ENCODE measurements around the gene PPP1R9B. TPM values are rescaled to one million over a fixed set of nuclear protein-coding genes. Genes with fewer than 3 reads are reported as not detected.

The PPP1R9B gene
- polyA plus RNA-seq, 6 donors from 2014 or later, result 0.55 to 3.5 (median 2.3) TPM

DNA sequence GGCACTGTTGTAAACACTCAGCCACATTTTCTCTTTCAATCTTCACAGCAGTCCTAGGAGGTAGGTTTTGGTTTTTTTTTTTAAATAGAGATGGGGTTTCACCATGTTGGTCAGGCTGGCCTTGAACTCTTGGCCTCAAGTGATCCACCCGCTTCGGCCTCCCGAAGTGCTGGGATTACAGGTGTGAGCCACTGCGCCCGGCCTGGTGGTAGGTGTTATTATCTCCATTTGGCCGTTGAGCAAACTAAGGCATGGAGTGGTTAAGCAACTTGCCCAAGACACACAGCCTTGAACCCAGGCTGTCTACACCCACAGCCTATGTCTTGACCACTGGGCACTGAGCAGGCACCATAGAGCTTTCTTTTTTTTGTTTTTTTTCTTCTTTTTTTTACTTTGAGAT lies 24.0 kb upstream of the PPP1R9B start:
- no peak for ATAC-seq (ENCODE audit: low read depth in 2 of 2)
- Mint-ChIP-seq H3K36me3 (no peaks in the 10 kb centered on the region), H3K27ac (peak overlapping the region in 1 of 6 donors; percentile 16)

DNA sequence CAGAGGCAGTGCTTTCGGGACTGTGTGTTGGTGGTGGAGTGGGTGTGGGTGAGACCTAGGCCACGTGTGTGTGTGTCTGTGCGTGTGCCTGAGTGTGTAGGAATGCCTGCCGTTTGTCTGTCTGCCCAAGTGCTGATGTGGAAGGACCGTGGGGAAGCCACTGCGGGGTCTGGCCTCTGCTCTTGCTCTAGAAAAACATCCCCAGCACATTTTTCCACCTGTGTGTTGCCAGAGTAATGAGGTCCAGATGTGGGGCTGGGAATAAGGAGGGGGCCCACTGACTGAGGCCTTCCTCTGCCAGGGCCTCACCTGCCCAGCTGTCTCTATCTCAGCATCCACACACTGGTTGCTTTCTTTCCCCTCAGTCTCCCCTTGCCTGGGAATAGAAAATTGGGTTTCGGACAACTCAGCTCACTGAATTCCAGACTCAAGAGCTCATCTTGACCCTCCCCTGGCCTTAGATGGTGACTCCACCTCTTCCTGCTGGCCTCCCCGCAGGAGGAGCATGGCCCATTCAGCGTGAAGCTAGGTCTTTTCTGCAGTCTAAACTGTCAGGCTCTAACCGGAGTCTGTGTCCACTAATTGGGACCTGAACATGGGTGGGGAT lies 23.0 kb upstream of the PPP1R9B start:
- Mint-ChIP-seq H3K27ac (no peak overlapping the region), H3K4me3 (no peak overlapping the region), H3K4me1 (peaks cover 14 to 19% (median 16%) of the 10 kb centered on the region in 3 donors), H3K27me3 (peaks cover 0 to 9% (median 0%) of the 10 kb centered on the region in 3 donors), H3K9me3 (no peaks in the 10 kb centered on the region), H3K36me3 (no peaks in the 10 kb centered on the region)
- no peak for DNase-seq
- ATAC-seq (ENCODE audit: low read depth in 2 of 2), result no peak

More for the DNA sequence above, 24.0 kb upstream of the PPP1R9B start:
- H3K4me1 Mint-ChIP-seq, result peaks cover 6 to 11% (median 7%) of the 10 kb centered on the region in 3 donors
- no peak overlapping the region for H3K4me3 Mint-ChIP-seq
- DNase-seq, result no peak
- H3K9me3 Mint-ChIP-seq, result no peaks in the 10 kb centered on the region
- peaks cover 0 to 1% (median 0%) of the 10 kb centered on the region in 3 donors for H3K27me3 Mint-ChIP-seq

DNA sequence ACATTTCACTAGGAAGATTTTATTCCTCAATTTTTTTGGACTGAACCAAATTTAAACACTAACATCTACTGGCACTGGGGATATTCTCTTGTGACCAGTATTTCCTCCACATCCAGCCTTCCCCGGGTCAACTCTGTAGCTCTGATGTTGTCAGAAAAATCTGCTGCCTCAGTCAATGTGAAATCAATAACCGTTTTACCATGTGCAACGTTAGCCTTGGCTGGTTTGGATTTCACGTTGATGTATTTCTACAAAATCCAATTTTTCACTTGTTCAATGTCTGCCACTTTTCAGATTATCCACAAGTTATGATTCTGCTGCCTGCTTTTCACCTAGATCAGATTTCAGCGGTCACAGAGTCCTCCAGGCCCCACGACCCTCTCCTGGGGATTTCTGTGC lies 22.5 kb upstream of the PPP1R9B start:
- Mint-ChIP-seq H3K36me3 (no peaks in the 10 kb centered on the region), H3K27me3 (peaks cover 0 to 9% (median 0%) of the 10 kb centered on the region in 3 donors), H3K27ac (no peak overlapping the region), H3K4me3 (no peak overlapping the region), H3K4me1 (peaks cover 12 to 14% (median 13%) of the 10 kb centered on the region in 3 donors), H3K9me3 (no peaks in the 10 kb centered on the region)
- no peak for DNase-seq
- no peak for ATAC-seq (ENCODE audit: low read depth in 2 of 2)

DNA sequence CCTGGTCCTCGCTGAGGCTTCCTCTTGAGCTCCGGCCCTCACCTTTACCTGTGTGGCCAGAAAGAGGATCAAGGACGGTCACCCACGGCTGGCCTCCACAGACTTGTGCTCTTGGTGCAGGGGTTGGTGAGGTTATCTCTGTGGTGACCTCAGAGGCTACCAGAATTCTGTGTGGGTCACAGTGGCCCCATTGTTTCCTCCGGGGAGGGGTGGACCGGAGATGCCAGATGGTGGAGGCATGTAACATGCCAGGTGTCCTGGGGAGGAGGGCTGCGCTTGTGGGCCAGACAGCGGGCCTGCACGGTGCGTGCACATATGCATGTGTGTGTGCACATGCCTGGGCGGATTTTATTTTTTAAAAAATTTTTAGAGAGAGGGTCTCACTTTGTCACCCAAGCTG lies 21.7 kb upstream of the PPP1R9B start:
- DNase-seq, result no peak
- Mint-ChIP-seq H3K4me1 (peaks cover 11 to 14% (median 13%) of the 10 kb centered on the region in 3 donors), H3K36me3 (no peaks in the 10 kb centered on the region), H3K9me3 (no peaks in the 10 kb centered on the region), H3K27ac (no peak overlapping the region), H3K4me3 (no peak overlapping the region), H3K27me3 (peaks cover 0 to 9% (median 0%) of the 10 kb centered on the region in 3 donors)
- ATAC-seq (ENCODE audit: low read depth in 2 of 2), result no peak

DNA sequence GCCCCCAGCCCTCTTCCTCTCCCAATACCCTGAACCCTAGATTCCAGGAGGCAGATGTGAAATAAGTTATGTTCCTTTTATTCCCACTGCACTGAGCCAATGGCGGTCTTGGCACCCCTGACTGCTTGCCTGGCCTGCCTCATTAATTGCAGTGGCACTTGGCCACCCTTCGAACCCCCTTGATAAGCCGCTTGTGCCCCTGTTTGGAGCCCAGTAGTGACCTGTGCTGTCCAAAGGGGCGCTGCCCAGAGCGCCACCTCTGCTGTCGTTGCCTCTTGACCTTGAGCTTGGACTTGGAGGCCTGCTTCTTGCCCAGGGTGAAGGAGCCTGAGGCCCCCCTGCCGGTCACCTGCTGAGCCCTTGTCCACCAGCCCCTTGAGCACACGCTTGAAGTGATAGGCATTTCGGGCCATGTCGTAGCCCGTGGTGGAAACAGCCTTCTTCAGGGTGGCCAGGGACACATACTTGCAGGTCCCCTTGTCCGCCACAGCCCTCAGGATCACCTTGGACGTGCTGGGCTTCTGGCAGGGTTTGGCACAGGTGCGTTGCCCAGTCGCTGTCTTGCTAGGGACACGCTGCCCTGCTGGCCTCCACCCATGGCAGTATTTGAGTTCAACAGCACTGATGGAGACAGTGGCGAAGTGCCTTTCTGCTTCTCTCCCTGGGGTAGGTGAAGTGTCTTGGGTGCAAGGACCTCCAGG lies 21.0 kb upstream of the PPP1R9B start:
- DNase-seq (no peak), ATAC-seq (ENCODE audit: low read depth in 2 of 2) (no peak)
- H3K36me3 Mint-ChIP-seq, result no peaks in the 10 kb centered on the region
- peaks cover 12 to 18% (median 13%) of the 10 kb centered on the region in 3 donors for H3K4me1 Mint-ChIP-seq
- H3K27me3 Mint-ChIP-seq, result peaks cover 0 to 9% (median 0%) of the 10 kb centered on the region in 3 donors
- H3K9me3 Mint-ChIP-seq, result no peaks in the 10 kb centered on the region
- no peak overlapping the region for H3K4me3 Mint-ChIP-seq
- peak overlapping the region in 1 of 6 donors; percentile 44 for H3K27ac Mint-ChIP-seq

DNA sequence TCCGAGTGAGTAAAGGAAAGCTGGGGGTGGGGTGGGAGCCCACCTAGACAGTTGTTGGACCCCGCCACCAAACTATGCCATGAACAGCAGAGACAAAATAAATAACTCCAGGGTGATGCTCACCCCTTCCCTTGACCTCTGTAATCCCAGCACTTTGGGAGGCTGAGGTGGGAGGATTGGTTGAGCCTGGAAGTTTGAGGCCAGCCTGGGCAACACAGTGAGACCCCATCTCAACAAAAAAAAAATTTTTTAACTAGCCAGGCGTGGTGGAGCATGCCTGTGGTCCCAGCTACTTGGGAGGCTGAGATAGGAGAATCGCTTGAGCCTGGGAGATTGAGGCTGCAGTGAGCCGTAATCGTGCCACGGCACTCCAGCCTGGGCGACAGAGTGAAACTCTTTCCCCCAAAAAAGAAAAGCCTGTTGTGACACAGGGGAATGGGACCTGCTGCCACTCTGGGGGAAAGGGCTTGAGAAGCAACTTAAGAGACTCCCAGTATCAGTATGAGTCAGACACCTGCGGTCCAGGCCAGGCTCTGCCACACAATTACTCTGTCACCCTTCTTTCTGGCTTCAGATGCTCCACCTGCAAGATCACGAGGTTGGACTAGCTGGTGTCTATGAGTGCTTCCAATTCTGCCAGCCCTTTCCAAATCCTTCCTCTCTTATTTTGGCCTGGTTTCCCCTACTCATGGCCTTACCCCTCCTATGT lies 20.3 kb upstream of the PPP1R9B start:
- DNase-seq (no peak), ATAC-seq (ENCODE audit: low read depth in 2 of 2) (no peak)
- Mint-ChIP-seq H3K4me1 (peaks cover 12 to 18% (median 15%) of the 10 kb centered on the region in 3 donors), H3K9me3 (no peaks in the 10 kb centered on the region), H3K4me3 (no peak overlapping the region), H3K27ac (peak overlapping the region in 1 of 6 donors; percentile 30), H3K27me3 (peaks cover 0 to 9% (median 0%) of the 10 kb centered on the region in 3 donors), H3K36me3 (no peaks in the 10 kb centered on the region)

DNA sequence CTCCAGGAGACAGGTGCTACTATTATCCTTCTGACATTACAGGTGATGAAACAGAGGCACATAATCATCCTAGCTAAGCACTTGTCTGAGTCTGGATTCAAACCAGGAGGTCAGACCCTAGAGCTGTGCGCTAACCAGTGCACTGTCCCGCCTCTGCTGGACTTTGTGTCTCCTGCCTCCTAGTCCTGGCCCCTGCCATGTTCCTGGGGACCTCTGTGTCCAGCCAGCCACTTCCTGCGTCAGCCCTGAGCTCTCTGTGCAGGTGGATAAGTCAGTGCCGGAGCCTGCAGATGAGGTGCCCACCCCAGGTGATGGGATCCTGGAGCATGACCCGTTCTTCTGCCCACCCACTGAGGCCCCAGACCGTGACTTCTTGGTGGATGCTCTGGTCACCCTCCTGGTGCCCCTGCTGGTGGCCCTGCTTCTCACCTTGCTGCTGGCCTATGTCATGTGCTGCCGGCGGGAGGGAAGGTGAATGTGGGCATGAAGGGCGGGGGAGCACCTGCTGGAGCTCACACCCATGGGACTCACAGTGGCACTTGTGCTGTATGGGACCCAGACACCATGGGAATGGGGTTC lies 19.5 kb upstream of the PPP1R9B start:
- Mint-ChIP-seq H3K27me3 (peaks cover 0 to 9% (median 0%) of the 10 kb centered on the region in 3 donors), H3K4me3 (no peak overlapping the region), H3K36me3 (no peaks in the 10 kb centered on the region), H3K4me1 (peaks cover 18 to 24% (median 23%) of the 10 kb centered on the region in 3 donors), H3K27ac (peak overlapping the region in 3 of 6 donors; percentile 88 to 97 (median 93)), H3K9me3 (no peaks in the 10 kb centered on the region)
- no peak for DNase-seq
- no peak for ATAC-seq (ENCODE audit: low read depth in 2 of 2)

DNA sequence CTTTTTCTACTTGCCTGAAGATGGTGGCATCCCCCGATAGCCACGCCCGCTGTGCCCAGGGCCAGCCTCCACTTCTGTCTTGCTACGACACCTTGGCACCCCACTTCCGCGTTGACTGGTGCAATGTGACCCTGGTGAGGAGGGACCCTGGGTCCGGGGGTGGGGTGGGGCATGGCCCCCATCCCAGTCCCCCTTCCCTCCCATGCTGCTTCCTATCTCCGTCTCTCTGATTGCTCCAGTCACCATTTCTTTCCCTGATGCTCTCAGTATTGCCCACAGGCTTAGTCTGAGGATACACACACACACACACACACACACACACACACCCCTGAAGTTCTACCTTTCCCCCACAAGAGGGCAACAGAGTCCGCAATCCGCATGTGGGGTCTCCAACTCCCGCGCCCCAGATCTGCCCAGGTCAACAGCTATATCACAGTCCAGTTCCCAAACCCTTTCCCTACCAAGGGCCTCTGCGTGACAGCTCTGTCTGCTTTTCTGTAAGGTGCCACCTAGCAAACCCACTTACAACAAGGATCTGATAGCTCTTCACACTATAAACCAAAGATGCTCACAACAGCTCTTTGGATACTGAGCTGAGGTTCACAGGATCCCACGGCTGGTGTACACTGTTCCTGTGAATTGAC lies 18.8 kb upstream of the PPP1R9B start:
- Mint-ChIP-seq H3K9me3 (no peaks in the 10 kb centered on the region), H3K4me3 (peak overlapping the region; percentile 10 to 81 (median 72)), H3K27ac (peak overlapping the region; percentile 6 to 97 (median 86)), H3K4me1 (peaks cover 25 to 27% (median 26%) of the 10 kb centered on the region in 3 donors), H3K27me3 (peaks cover 0 to 9% (median 0%) of the 10 kb centered on the region in 3 donors), H3K36me3 (no peaks in the 10 kb centered on the region)
- ATAC-seq (ENCODE audit: low read depth in 2 of 2) (peak; percentile 88 to 92), DNase-seq (peak; percentile 72)

DNA sequence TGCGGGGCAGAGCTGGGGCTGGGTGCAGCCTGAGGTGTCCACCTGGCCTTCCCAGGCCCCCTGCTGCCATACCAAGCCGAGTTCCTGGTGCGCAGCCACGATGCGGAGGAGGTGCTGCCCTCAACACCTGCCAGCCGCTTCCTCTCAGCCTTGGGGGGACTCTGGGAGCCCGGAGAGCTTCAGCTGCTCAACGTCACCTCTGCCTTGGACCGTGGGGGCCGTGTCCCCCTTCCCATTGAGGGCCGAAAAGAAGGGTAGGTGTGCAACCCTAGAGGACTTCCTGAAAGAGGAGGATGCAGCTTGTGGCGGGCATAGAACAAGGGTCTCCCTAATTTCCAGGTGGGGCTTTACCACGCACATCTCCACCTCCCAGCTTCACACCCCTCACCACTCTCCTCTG lies 17.8 kb upstream of the PPP1R9B start:
- H3K9me3 Mint-ChIP-seq, result no peaks in the 10 kb centered on the region
- peak overlapping the region in 4 of 6 donors; percentile 18 to 93 (median 64) for H3K27ac Mint-ChIP-seq
- ATAC-seq (ENCODE audit: low read depth in 2 of 2) (no peak), DNase-seq (no peak)
- H3K4me3 Mint-ChIP-seq, result peak overlapping the region in 2 of 8 donors; percentile 56 to 75
- peaks cover 34 to 37% (median 35%) of the 10 kb centered on the region in 3 donors for H3K4me1 Mint-ChIP-seq
- no peaks in the 10 kb centered on the region for H3K36me3 Mint-ChIP-seq
- peaks cover 0 to 9% (median 0%) of the 10 kb centered on the region in 3 donors for H3K27me3 Mint-ChIP-seq

DNA sequence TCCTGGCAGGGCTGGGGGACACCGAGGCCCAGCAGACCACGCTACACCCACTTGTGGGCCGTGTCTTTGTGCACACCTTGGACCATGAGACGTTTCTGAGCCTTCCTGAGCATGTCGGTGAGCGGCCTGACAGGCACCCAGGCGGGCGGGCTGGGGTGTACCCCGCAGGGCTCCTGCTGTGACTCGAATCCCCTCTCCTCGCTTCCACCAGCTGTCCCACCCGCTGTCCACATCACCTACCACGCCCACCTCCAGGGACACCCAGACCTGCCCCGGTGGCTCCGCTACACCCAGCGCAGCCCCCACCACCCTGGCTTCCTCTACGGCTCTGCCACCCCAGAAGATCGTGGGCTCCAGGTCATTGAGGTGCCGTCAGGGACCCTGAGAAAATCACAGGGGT lies 16.9 kb upstream of the PPP1R9B start:
- Mint-ChIP-seq H3K9me3 (no peaks in the 10 kb centered on the region), H3K27ac (peak overlapping the region in 1 of 6 donors; percentile 93), H3K27me3 (peaks cover 0 to 9% (median 0%) of the 10 kb centered on the region in 3 donors), H3K4me3 (no peak overlapping the region), H3K4me1 (peaks cover 44 to 45% (median 44%) of the 10 kb centered on the region in 3 donors), H3K36me3 (no peaks in the 10 kb centered on the region)
- ATAC-seq (ENCODE audit: low read depth in 2 of 2), result no peak
- no peak for DNase-seq

DNA sequence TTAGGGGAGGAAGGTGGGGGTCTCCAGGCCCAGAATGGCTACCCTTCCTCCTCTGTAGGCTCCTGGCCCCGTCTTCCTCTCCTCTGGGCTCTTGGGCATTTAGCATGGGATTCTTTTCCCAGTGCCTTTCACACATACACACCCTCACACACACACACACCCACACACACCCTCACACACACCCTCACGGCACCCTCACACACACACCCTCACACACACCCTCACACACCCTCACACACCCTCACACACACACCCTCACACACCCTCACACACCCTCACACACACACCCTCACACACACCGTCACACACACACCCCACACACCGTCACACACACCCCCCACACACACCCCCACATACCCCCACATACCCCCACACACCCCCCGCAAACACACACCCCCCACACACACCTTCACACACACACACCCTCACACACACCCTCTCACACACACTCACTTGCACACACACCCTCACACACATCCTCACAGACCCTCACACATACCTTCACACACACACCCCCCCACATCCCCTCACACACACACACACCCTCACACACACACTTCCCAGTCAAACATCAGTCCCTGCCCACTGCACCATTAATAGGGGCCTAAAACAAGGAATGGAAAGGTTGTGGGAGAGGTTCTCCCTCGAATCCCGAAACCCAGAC lies 16.2 kb upstream of the PPP1R9B start:
- H3K27me3 Mint-ChIP-seq, result peaks cover 0 to 9% (median 0%) of the 10 kb centered on the region in 3 donors
- peaks cover 49 to 52% (median 52%) of the 10 kb centered on the region in 3 donors for H3K4me1 Mint-ChIP-seq
- H3K9me3 Mint-ChIP-seq, result no peaks in the 10 kb centered on the region
- peak overlapping the region in 1 of 6 donors; percentile 88 for H3K27ac Mint-ChIP-seq
- H3K36me3 Mint-ChIP-seq, result no peaks in the 10 kb centered on the region
- ATAC-seq (ENCODE audit: low read depth in 2 of 2), result no peak
- no peak overlapping the region for H3K4me3 Mint-ChIP-seq
- DNase-seq, result no peak

DNA sequence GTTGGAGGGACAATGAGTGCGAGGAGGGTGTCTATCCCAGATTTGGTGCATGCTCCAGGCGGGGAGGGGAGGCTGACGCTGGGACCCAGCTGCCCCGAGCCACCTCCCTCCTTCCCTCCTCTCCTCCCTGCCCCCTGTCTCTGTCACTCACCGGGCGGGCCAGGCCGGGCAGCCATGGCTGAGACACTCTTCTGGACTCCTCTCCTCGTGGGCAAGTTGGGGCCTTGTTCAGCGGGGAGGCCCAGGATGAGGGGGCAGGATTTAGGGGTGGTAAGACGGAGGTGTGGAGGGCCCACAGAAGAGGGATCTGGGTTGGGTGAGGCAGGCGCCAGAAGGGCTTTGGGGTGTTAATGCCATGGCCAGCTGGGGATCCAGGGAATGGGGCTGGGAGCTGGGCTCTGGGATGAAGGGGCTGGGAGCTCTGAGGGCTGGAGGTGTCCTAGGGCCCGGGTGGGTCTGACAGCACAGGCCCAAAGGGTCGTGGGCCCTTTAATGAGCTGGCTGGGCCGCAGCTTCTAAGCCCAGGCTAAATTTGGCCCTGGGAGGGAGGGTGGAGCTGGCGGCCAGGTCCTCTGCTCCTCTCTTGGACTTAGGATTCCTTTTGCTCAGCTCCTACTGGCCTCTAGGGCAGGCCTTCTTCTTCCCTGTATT lies 15.5 kb upstream of the PPP1R9B start, which contains the start of gene SGCA:
TSS of gene SGCA (plus strand) at position 139 of the 651 bp plus-strand sequence. CDS start at position 175, 36 bp downstream.
- Mint-ChIP-seq H3K4me1 (peaks cover 53 to 58% (median 56%) of the 10 kb centered on the region in 3 donors), H3K36me3 (no peaks in the 10 kb centered on the region), H3K4me3 (peak within 1 kb of the TSS in 1 of 8 donors; percentile 38), H3K27ac (peak within 1 kb of the TSS in 5 of 6 donors; percentile 38 to 90 (median 79)), H3K27me3 (peaks cover 0 to 9% (median 0%) of the 10 kb centered on the region in 3 donors), H3K9me3 (no peaks in the 10 kb centered on the region)
- DNase-seq (no peak), ATAC-seq (ENCODE audit: low read depth in 2 of 2) (no peak)
